Activated naive CD4-positive, alpha-beta T cell treated with Interleukin-2 at 50 U/mL for 16 hours (primary cell): ENCODE data around the gene MTARC2.
"Not testable (repeated sequence)": the region's sequence is repeated elsewhere in the genome, so short reads cannot be mapped to it uniquely, and the experiment has no call there.

Source experiments
- DNase-seq: peaks from one replicate; pipeline ENCODE4 v3.0.0-alpha.2; 2020

MTARC2 gene

DNA sequence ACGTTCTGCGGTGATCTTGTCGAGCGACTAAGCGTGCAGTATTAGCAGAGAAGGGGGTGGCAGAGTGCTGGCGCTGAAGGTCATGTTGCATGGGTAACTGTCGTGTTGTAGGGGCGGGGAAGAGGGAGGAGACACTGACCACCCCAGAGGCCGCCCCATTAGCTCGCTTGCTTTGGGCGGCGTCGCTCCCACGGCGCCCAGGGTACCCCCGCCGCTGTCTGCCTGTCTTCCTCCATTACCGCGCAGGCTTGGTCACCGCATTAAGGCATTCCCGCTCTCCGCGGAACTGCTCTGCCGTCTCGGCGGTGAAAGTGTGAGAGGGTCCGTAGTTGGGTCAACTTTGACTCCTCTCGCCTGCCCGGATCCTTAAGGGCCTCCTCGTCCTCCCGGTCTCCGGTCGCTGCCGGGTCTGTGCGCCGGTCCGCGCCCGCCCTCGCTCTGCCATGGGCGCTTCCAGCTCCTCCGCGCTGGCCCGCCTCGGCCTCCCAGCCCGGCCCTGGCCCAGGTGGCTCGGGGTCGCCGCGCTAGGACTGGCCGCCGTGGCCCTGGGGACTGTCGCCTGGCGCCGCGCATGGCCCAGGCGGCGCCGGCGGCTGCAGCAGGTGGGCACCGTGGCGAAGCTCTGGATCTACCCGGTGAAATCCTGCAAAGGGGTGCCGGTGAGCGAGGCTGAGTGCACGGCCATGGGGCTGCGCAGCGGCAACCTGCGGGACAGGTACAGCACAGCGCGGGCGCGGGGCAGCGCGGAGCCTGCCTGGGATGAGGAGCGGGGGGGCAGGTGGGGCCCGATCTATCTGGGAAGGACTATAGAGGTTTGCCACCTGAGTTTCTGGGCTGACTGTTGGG is at the start of gene MTARC2:
Gene MTARC2 (plus strand): TSS at position 234 of the 846 bp plus-strand sequence. CDS start 210 bp downstream, at position 444.
- no peak for DNase-seq

DNA sequence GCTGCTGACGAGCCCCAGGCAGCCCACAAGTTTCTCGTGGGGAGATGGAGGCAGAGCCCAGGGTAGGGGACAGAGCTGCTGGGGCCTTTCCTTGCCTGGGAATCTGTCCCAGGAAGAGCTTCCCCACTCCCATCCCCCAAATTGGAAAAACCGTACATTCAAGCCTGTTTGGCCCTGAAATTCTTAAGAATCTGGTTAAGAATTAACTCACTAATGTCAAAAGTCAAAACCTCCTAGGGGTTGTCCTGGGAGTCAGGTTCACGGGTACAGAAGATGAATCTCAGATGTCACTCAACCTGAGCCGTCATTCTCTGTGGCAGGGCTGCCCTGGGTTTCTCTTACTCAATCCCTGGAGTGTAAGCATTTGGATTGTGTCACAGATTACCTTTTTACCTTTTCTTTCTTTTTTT is 49.5 kb upstream of the MTARC2 start:
- DNase-seq = no peak

DNA sequence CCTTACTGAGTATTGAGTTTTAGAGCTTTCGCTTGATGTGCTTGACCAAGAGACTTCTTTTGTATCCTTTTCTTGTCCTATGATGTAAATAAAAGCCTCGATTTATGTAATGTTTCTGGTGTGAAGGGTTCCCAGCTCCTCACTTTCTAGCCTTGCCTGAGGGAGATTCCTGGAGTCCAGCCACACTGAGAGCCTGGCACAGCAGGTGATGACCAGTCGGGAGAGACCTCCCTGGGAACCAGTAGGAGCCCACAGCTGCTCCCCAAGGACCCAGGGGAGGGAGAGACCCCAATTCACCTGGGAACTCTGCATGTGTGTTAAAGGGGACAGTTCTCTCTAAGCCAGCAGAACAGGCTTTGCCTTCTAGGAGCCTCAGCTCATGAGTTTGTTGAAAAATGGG is 49.1 kb upstream of the MTARC2 start:
- DNase-seq = no peak

DNA sequence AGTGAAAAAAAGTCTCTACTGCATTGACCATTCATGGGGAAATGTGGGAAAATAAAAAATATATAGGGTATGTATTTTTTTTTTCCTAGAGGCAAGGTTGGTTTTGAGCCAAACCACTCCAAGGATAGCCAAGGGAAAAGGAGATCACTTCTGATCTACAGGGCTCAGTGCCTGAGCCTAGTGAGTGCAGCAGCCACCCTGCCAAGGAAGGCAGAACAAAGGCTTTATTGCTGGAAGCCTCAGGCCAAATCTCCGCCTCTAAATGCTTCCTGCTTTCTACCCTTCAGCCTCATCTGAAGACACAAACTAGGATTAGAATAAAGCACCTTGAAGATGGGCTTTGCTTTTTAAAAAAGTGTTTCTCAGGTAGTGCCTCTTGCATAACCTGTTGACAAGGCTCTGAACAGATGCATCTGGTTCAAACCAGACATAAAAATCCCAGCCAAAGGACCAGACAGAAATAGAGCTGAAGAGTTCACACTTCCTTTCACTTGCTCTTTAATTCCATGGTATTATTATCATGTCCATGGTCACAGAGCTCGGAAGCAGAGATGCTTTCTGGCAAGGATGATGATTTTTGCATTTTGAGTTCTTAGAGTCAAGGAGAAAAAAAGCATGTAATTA is 47.5 kb upstream of the MTARC2 start:
- no peak for DNase-seq

DNA sequence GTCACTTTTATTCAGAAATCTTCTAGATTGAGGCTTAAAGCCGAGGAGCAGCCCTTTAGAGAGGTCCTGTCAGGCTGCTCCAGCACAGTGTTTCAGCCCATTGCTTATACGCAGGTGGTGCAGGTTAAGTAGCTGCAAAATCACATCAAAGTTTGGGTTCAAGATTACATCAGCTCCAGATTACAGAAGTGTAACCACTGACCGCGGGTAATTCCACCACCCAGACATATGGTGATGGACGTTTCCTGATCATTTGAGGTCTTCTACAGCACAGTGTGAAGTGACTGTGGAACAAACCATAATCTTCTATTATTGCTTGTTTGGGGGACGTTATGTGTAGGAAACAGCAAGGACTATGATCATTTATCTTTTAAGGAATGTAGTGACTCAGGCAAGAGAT is 46.1 kb upstream of the MTARC2 start:
- DNase-seq = no peak

GRCh38 chr1:220702733-220703270 is 45.3 kb upstream of the MTARC2 start:
- DNase-seq = no peak

- DNase-seq = no peak
These were observed 44.8 kb upstream of the MTARC2 start for GRCh38 chr1:220703305-220703704.

DNA sequence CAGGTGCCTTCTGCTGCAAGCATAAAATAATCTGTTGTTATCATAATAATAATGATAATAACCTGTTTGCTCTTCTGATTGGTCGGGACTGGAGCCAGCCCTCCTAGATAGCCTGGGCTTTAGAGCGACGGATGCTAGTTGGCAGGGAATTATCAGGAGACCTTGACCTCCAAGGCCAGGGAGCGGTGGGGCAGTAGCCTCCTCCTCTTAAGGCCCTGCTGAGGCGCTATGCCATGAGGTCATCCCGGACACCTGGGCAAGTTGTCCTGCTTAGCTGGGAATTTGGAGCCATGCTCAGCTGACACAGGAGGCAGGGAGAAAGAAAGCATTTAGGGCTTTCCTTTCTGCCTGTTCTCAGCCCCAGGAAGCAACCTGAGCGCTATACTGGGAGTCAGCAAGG is 42.3 kb upstream of the MTARC2 start:
- no peak for DNase-seq

- no peak for DNase-seq
These were observed 41.6 kb upstream of the MTARC2 start for GRCh38 chr1:220706480-220706879.

GRCh38 chr1:220707160-220707559 is 41.0 kb upstream of the MTARC2 start:
- no peak for DNase-seq

DNA sequence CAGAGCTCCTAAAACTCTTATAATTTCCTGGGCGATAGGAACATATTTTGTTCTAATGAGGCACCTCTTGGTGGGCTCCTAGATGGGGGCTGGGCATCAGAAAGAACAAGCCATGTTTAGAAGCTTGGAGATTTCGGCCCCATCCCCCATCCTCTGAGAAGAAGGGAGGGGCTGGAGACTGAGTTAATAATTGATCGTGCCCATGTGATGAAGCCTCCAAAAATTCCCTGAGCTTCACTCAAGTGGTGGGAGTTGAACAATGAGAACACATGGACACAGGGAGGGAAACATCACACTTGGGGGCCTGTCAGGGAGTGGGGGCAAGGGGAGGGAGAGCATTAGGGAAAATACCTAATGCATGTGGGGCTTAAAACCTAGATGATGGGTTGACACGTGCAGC is 39.9 kb upstream of the MTARC2 start:
- DNase-seq = no peak

DNA sequence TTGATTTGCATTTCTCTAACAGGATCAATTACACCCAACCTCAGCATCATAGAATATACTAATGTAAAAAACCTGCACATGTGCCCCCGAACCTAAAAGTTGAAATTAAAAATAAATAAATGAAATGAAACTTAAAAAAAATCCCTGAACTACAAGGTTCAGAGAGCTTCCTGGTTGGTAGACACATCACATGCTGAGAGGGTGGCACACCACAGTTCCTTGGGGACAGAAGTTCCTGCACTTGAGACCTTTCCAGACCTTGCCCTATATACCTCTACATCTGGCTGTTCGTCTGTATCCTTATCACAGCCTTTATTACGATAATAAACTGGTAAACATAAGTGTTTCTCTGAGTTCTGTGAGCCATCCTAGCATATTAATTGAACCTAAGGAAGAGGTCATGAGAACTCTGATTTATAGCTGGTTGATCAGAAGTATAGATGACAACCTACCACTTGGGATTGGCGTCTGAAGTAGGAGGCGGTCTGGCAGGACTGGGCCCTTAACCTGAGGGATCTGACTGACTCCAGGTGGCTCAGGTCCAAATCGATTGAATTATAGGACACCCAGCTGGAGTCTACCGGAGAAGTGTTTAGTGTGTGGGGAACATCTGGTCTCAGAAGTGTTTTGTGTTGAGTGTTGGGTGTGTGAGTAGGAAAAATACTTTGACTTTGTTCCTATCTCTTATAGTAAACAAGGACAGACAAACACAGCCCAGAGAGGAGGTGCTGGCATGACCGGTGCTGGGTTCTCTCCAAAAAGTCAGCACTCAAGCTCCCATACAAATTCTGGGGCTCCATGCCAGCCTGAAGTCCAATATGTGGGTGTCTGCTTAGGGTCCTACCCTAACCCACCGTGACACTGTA is 39.0 kb upstream of the MTARC2 start:
- no peak for DNase-seq

GRCh38 chr1:220710333-220710732 is 37.8 kb upstream of the MTARC2 start:
- DNase-seq = no peak

DNA sequence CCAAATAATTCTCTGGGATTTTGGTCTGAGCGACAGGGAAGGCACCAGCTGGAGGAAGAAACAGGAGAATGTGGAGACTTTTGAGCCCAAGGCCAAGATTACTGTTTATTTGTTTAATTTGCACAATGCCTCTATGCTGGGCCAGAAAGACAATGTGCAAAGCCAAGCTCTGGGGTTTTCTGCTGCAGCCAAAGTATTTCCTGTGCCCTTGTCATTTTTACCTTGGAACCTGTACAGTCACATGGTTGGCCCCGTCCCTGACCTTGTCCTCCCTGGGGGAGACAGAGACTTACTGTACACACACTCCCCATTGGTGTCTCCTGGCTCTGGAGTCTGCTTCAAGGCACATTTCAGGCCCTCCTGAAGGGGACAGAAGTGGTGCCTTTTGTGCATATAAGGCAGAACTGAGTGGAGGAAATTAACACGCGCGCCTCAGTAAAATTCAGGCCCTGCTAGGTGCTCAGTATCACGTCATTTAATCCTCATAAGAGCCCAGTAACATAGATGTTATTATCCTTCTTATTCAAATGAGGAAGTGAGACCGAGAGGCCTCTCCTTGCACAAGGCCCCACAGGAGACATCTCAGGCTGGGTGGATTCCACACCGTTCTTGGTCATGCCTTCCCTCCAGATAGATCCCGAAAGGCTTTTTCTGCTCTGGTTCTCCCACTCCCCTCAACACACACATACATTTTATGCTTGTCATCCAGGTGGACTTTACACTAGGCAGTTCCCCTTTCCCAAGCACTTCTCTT is 36.9 kb upstream of the MTARC2 start:
- DNase-seq = no peak

DNA sequence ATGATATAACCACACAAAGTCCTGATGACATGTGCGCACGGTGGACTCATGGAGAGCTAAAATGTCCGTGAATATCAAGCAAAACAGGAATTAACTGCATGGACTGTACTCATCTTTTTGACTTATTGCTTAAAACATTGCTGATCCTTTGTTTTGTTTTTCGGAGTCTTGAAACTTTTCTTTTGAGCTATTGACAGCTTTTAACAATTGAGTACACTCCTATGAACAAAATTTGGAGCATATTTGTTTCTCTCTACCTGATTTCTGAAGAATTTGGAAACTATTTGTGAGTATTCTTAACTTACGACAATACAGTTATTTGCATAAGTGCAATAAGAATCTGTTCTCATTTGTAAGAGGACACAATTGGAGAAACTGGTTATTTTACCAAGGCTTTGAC is 32.1 kb upstream of the MTARC2 start:
- not testable (repeated sequence) for DNase-seq

GRCh38 chr1:220717800-220718640 is 30.1 kb upstream of the MTARC2 start:
- no peak for DNase-seq

- not testable (repeated sequence) for DNase-seq
These were observed 26.9 kb upstream of the MTARC2 start for GRCh38 chr1:220721266-220721665.

DNA sequence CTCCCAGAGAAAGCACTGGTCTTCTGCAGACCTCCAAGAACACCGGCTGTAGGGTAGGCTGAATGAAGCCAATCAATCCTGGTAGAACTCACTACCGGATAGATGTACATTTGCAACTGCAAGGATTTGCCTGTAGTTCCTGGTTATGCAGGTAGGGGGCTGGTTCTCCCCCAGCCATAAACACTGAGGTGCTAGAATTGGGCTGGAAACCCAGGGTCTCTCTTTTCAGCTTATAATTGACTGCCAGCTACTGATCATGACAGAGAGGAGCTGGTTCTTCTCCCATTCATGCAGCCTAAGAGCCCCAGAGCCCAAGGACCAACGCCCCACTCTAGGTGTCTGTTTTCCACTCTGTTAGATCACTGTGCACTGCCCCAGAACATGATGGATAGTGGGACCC is 21.5 kb upstream of the MTARC2 start:
- no peak for DNase-seq

GRCh38 chr1:220727519-220727918 is 20.6 kb upstream of the MTARC2 start:
- DNase-seq = no peak

DNA sequence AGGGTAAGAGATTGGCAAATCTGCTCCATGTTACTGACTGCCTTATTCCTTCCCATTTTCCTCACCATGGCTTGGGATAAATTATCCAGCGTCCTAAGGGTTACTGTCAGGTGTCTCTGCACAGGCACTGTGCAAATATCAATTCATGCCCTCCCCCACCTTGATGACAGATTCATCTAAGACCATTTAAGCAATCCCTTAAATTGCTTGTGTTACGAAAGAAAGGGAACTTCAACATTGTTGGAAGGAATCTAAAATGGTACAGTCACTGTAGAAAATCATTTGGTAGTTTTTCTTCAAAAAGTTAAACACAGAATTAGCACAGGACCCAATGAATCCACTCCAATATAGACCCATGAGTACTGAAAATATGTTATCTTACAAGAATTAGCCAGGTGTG is 17.6 kb upstream of the MTARC2 start:
- no peak for DNase-seq

GRCh38 chr1:220732137-220732536 is 16.0 kb upstream of the MTARC2 start:
- DNase-seq = no peak

DNA sequence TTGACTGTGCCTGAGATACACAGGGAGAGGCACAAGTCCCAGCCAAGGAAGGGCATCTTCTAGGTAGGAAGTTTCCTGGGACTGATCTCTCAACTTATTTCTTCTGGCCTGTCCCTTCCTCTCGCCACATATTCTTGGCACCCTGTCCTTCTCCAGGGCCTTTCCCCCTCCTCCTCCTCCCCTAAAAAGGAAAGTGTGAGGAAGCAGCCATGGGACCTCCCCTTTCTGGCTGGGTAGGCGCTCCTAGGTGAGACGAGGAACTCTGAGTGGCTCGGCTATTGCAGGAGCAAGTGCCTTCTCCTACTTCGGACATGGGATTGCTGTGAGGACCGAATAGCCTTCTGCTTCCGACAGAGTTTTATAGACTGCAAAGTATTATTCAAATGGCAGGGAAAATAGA is 15.5 kb upstream of the MTARC2 start:
- no peak for DNase-seq
